ENCODE measurements around the gene INAVA. TPM values are rescaled to one million over a fixed set of nuclear protein-coding genes. Genes with fewer than 3 reads are reported as not detected.

Gene INAVA
- total RNA-seq, 1 experiment from 2014 or later, result 36.8 TPM

GRCh38 chr1:200949626-200950025 is 54.9 kb downstream of the INAVA start:
- Histone ChIP-seq H2BK12ac (ENCODE audit: insufficient read length, low read depth, low read length) (no peak overlapping the region), H3K4me2 (ENCODE audit: insufficient read depth, insufficient read length, low read length) (no peak overlapping the region), H3K14ac (ENCODE audit: insufficient read depth, low read length) (no peak overlapping the region; the same call in 1 of the 2 replicates), H4K5ac (ENCODE audit: insufficient read length, low read depth, low read length) (no peak overlapping the region), H3K23ac (ENCODE audit: insufficient read length, low read depth, low read length) (no peak overlapping the region), H3K23me2 (ENCODE audit: insufficient read length, low read depth, low read length, poor library complexity, severe bottlenecking) (no peaks in the 10 kb centered on the region), H4K8ac (replicated peaks; ENCODE audit: insufficient read length, low read depth, low read length) (no peak overlapping the region), H2BK15ac (ENCODE audit: low read depth, low read length) (no peak overlapping the region), H3K79me1 (ENCODE audit: insufficient read depth, low read depth, low read length, poor library complexity, severe bottlenecking) (no peaks in the 10 kb centered on the region), H3K18ac (ENCODE audit: insufficient read length, low read depth, low read length) (no peak overlapping the region), H3K27ac (ENCODE audit: insufficient read length, low read depth, low read length) (no peak overlapping the region), H3K4me1 (ENCODE audit: insufficient read depth, low read length) (no peaks in the 10 kb centered on the region), H3T11ph (ENCODE audit: low read length) (no peak overlapping the region), H2AFZ (ENCODE audit: low read length) (no peak overlapping the region), H3K9ac (ENCODE audit: extremely low read depth, insufficient read length, low read length) (no peak overlapping the region), H3K4ac (ENCODE audit: low read depth, low read length) (no peak overlapping the region), H2AK5ac (ENCODE audit: insufficient read length, low read length) (no peak overlapping the region), H2BK5ac (ENCODE audit: insufficient read length, low read length) (no peak overlapping the region), H4K20me1 (ENCODE audit: control insufficient read depth, insufficient read depth, insufficient read length) (no peaks in the 10 kb centered on the region), H2BK20ac (ENCODE audit: low read depth, low read length, poor library complexity, severe bottlenecking) (no peak overlapping the region), H3K56ac (ENCODE audit: insufficient read length, low read depth, low read length) (no peak overlapping the region), H3K27me3 (ENCODE audit: insufficient read depth, low read length) (no peaks in the 10 kb centered on the region), H3K79me2 (ENCODE audit: insufficient read depth, low read length) (no peaks in the 10 kb centered on the region), H2BK120ac (ENCODE audit: low read depth, low read length, poor library complexity, severe bottlenecking) (no peak overlapping the region), H3K9me3 (ENCODE audit: control insufficient read depth, low read depth, low read length) (peaks cover 8% of the 10 kb centered on the region), H4K91ac (ENCODE audit: insufficient read length, low read depth, low read length) (no peak overlapping the region)
- no peaks in the 10 kb centered on the region for H3K4me1 Mint-ChIP-seq
- H3K27ac Mint-ChIP-seq, result no peak overlapping the region
- no peaks in the 10 kb centered on the region; the same call in 1 of the 2 replicates for H3K27me3 Mint-ChIP-seq (ENCODE audit: low read depth)
- DNase-seq, result no peak
- peaks cover 2 to 14% (median 6%) of the 10 kb centered on the region in 3 experiments; a peak in 4 of 7 replicates for H3K36me3 Mint-ChIP-seq (ENCODE audit: insufficient read depth in 1 of 3, low read depth in 3 of 3)
- H3K9me3 Mint-ChIP-seq, result peaks cover 14 to 15% of the 10 kb centered on the region in 2 experiments
- H3K4me3 Mint-ChIP-seq, result no peak overlapping the region
- WGBS (ENCODE audit: extremely low coverage, insufficient read length, low lambda C conversion rate), result no CpG with 5 or more reads among the region's 8 CpGs
- no peak for TF ChIP-seq CTCF (conservative IDR thresholded peaks at IDR 0.05)

Measured in H9 (cell line).